ENCODE results near the gene TVP23B. TPM values are rescaled to one million over a fixed set of nuclear protein-coding genes. Genes with fewer than 3 reads are reported as not detected.
"Not testable (repeated sequence)": the region's sequence is repeated elsewhere in the genome, so short reads cannot be mapped to it uniquely, and the experiment has no call there.

The TVP23B gene
- total and polyA plus RNA-seq, 2 donors (not counting 3 experiments of a cell fraction or from before 2014, with no cell fraction given) = 16.8 to 29.6 TPM

- not testable (repeated sequence) for BruUV-seq (replicated peaks)
Measured at GRCh38 chr17:18755969-18756368, 25.0 kb upstream of the TVP23B start.

GRCh38 chr17:18757368-18758044 lies 23.5 kb upstream of the TVP23B start:
- BruUV-seq (replicated peaks); H3K9me3 ChIP-seq (replicated peaks; ENCODE audit: control insufficient read depth, insufficient read depth, low read length); H3K4me1 ChIP-seq (ENCODE audit: control insufficient read depth, extremely low read depth, insufficient read depth, low read length); H3K4me2 ChIP-seq (ENCODE audit: insufficient read depth, low read length); H3K9me1 ChIP-seq (replicated peaks; ENCODE audit: control insufficient read depth, extremely low read depth, insufficient read depth, low read length); H3K27me3 ChIP-seq (ENCODE audit: control insufficient read depth in 2 of 2, insufficient read depth in 2 of 2, low read length in 2 of 2); H3K79me2 ChIP-seq (ENCODE audit: control insufficient read depth, insufficient read depth, low read length); H2AFZ ChIP-seq (ENCODE audit: low read depth, low read length); DNase-seq (ENCODE audit: low read depth, low spot score); FAIRE-seq; H3K9ac ChIP-seq (replicated peaks; ENCODE audit: extremely low read depth, insufficient read depth, low read length); CTCF ChIA-PET; H3K36me3 ChIP-seq (ENCODE audit: control insufficient read depth in 2 of 2, extremely low read depth in 1 of 2, insufficient read depth in 2 of 2, low read length in 2 of 2); intact Hi-C loops (cut with micrococcal nuclease); H3K4me3 ChIP-seq (replicated peaks in 1 of 3; ENCODE audit: insufficient read depth in 1 of 3, low read depth in 1 of 3, low read length in 3 of 3); H4K20me1 ChIP-seq (replicated peaks; ENCODE audit: control insufficient read depth, extremely low read depth, insufficient read depth, low read length); POLR2A ChIA-PET; H3K27ac ChIP-seq (ENCODE audit: insufficient read depth, low read depth, low read length); dilution Hi-C loops (cut with MboI; ENCODE audit: extremely low pct_ligation_motif_present, low sequenced_read_pairs): not testable (repeated sequence)

More at GRCh38 chr17:18755969-18756368, 25.0 kb upstream of the TVP23B start:
- FAIRE-seq; H3K27me3 ChIP-seq (ENCODE audit: control insufficient read depth in 2 of 2, insufficient read depth in 2 of 2, low read length in 2 of 2); H3K4me1 ChIP-seq (ENCODE audit: control insufficient read depth, extremely low read depth, insufficient read depth, low read length); H3K79me2 ChIP-seq (ENCODE audit: control insufficient read depth, insufficient read depth, low read length); H3K4me2 ChIP-seq (ENCODE audit: insufficient read depth, low read length); CTCF ChIA-PET; H3K36me3 ChIP-seq (ENCODE audit: control insufficient read depth in 2 of 2, extremely low read depth in 1 of 2, insufficient read depth in 2 of 2, low read length in 2 of 2); H3K9me1 ChIP-seq (replicated peaks; ENCODE audit: control insufficient read depth, extremely low read depth, insufficient read depth, low read length); H4K20me1 ChIP-seq (replicated peaks; ENCODE audit: control insufficient read depth, extremely low read depth, insufficient read depth, low read length); H3K27ac ChIP-seq (ENCODE audit: insufficient read depth, low read depth, low read length); H2AFZ ChIP-seq (ENCODE audit: low read depth, low read length); H3K4me3 ChIP-seq (replicated peaks in 1 of 3; ENCODE audit: insufficient read depth in 1 of 3, low read depth in 1 of 3, low read length in 3 of 3); H3K9me3 ChIP-seq (replicated peaks; ENCODE audit: control insufficient read depth, insufficient read depth, low read length); POLR2A ChIA-PET; dilution Hi-C loops (cut with MboI; ENCODE audit: extremely low pct_ligation_motif_present, low sequenced_read_pairs); DNase-seq (ENCODE audit: low read depth, low spot score); H3K9ac ChIP-seq (replicated peaks; ENCODE audit: extremely low read depth, insufficient read depth, low read length); intact Hi-C loops (cut with micrococcal nuclease): not testable (repeated sequence)

- H2AFZ ChIP-seq (ENCODE audit: low read depth, low read length); CTCF ChIA-PET; H3K79me2 ChIP-seq (ENCODE audit: control insufficient read depth, insufficient read depth, low read length); H3K4me3 ChIP-seq (replicated peaks in 1 of 3; ENCODE audit: insufficient read depth in 1 of 3, low read depth in 1 of 3, low read length in 3 of 3); H3K27me3 ChIP-seq (ENCODE audit: control insufficient read depth in 2 of 2, insufficient read depth in 2 of 2, low read length in 2 of 2); POLR2A ChIA-PET; H4K20me1 ChIP-seq (replicated peaks; ENCODE audit: control insufficient read depth, extremely low read depth, insufficient read depth, low read length); intact Hi-C loops (cut with micrococcal nuclease); H3K9ac ChIP-seq (replicated peaks; ENCODE audit: extremely low read depth, insufficient read depth, low read length); FAIRE-seq; H3K9me3 ChIP-seq (replicated peaks; ENCODE audit: control insufficient read depth, insufficient read depth, low read length); H3K4me1 ChIP-seq (ENCODE audit: control insufficient read depth, extremely low read depth, insufficient read depth, low read length); H3K36me3 ChIP-seq (ENCODE audit: control insufficient read depth in 2 of 2, extremely low read depth in 1 of 2, insufficient read depth in 2 of 2, low read length in 2 of 2); dilution Hi-C loops (cut with MboI; ENCODE audit: extremely low pct_ligation_motif_present, low sequenced_read_pairs); BruUV-seq (replicated peaks); H3K4me2 ChIP-seq (ENCODE audit: insufficient read depth, low read length); H3K9me1 ChIP-seq (replicated peaks; ENCODE audit: control insufficient read depth, extremely low read depth, insufficient read depth, low read length); DNase-seq (ENCODE audit: low read depth, low spot score); H3K27ac ChIP-seq (ENCODE audit: insufficient read depth, low read depth, low read length): not testable (repeated sequence)
Measured at GRCh38 chr17:18758344-18758743, 22.6 kb upstream of the TVP23B start.

- H4K20me1 ChIP-seq (replicated peaks; ENCODE audit: control insufficient read depth, extremely low read depth, insufficient read depth, low read length); H2AFZ ChIP-seq (ENCODE audit: low read depth, low read length); H3K9me1 ChIP-seq (replicated peaks; ENCODE audit: control insufficient read depth, extremely low read depth, insufficient read depth, low read length); H3K4me2 ChIP-seq (ENCODE audit: insufficient read depth, low read length); BruUV-seq (replicated peaks); H3K36me3 ChIP-seq (ENCODE audit: control insufficient read depth in 2 of 2, extremely low read depth in 1 of 2, insufficient read depth in 2 of 2, low read length in 2 of 2); H3K27me3 ChIP-seq (ENCODE audit: control insufficient read depth in 2 of 2, insufficient read depth in 2 of 2, low read length in 2 of 2); POLR2A ChIA-PET; dilution Hi-C loops (cut with MboI; ENCODE audit: extremely low pct_ligation_motif_present, low sequenced_read_pairs); H3K4me1 ChIP-seq (ENCODE audit: control insufficient read depth, extremely low read depth, insufficient read depth, low read length); H3K9me3 ChIP-seq (replicated peaks; ENCODE audit: control insufficient read depth, insufficient read depth, low read length); H3K9ac ChIP-seq (replicated peaks; ENCODE audit: extremely low read depth, insufficient read depth, low read length); H3K27ac ChIP-seq (ENCODE audit: insufficient read depth, low read depth, low read length); H3K4me3 ChIP-seq (replicated peaks in 1 of 3; ENCODE audit: insufficient read depth in 1 of 3, low read depth in 1 of 3, low read length in 3 of 3); intact Hi-C loops (cut with micrococcal nuclease); FAIRE-seq; H3K79me2 ChIP-seq (ENCODE audit: control insufficient read depth, insufficient read depth, low read length); CTCF ChIA-PET; DNase-seq (ENCODE audit: low read depth, low spot score): not testable (repeated sequence)
Measured at GRCh38 chr17:18760221-18760620, 20.8 kb upstream of the TVP23B start.

Measured in endothelial cell of umbilical vein (primary cell).